Osteoblast (primary cell): ENCODE measurements around the gene HESX1. TPM values are rescaled to one million over a fixed set of nuclear protein-coding genes. Genes with fewer than 3 reads are reported as not detected.

ENCODE experiments used
- DNase-seq: peaks from one replicate; pipeline ENCODE4 v3.0.0; 2011; ENCODE audit warnings: low spot score, mixed read lengths; ENCODE audit not compliant: insufficient read length; ENCODE audit errors: missing footprints
- H2AFZ ChIP-seq: 2 replicates; pipeline ENCODE4 v1.6.0; 2011; ENCODE audit warnings: mild to moderate bottlenecking, low read length
- H3K27ac ChIP-seq: 2 replicates; pipeline ENCODE4 v1.5.1; 2011; ENCODE audit warnings: mild to moderate bottlenecking, low read depth, low read length, moderate library complexity
- H3K27me3 ChIP-seq: 2 replicates; pipeline ENCODE4 v1.6.0; 2012; ENCODE audit warnings: mild to moderate bottlenecking, control low read depth, inconsistent platforms, low read length, moderate library complexity; ENCODE audit not compliant: insufficient read depth
- H3K36me3 ChIP-seq: 2 replicates; pipeline ENCODE4 v1.5.1; 2011; ENCODE audit warnings: mild to moderate bottlenecking, low read length, control low read depth, moderate library complexity; ENCODE audit not compliant: insufficient read depth
- H3K4me1 ChIP-seq: 2 replicates; pipeline ENCODE4 v1.5.1; 2011; ENCODE audit warnings: mild to moderate bottlenecking, low read length, control low read depth, moderate library complexity; ENCODE audit not compliant: insufficient read depth
- H3K4me2 ChIP-seq: 2 replicates; pipeline ENCODE4 v1.6.0; 2011; ENCODE audit warnings: mild to moderate bottlenecking, low read length; ENCODE audit not compliant: insufficient read depth
- H3K4me3 ChIP-seq: fragments of 200-600 bp; sonication (generic); 3 replicates; pipeline ENCODE4 v1.5.1; 2012; ENCODE audit warnings: mild to moderate bottlenecking, low read length, inconsistent platforms; ENCODE audit not compliant: insufficient read depth
- H3K79me2 ChIP-seq: 2 replicates; pipeline ENCODE4 v1.6.0; 2012; ENCODE audit warnings: mild to moderate bottlenecking, low read length, control low read depth, inconsistent platforms; ENCODE audit not compliant: insufficient read depth
- H3K9me3 ChIP-seq: 2 replicates; pipeline ENCODE4 v1.5.1; 2011; ENCODE audit warnings: low read depth, low read length, control low read depth
- H4K20me1 ChIP-seq: 2 replicates; pipeline ENCODE4 v1.6.0; 2012; ENCODE audit warnings: mild to moderate bottlenecking, low read length, control low read depth; ENCODE audit not compliant: insufficient read depth
- CTCF ChIP-seq: IDR thresholded peaks from 2 replicates; pipeline ENCODE4 v1.5.1; 2011; ENCODE audit warnings: mild to moderate bottlenecking, low read depth, low read length, moderate library complexity; ENCODE audit errors: extremely low read depth
- total RNA-seq: library from RNA; depleted of rRNA; stranded (reverse); fragments of >200 nt; gene quantifications from 2 replicates; pipeline ENCODE4 v1.2.3, GENCODE V29; 2012

Gene HESX1
- total RNA-seq, result 0.29 and 0.72 TPM in 2 replicates

GRCh38 chr3:57199895-57200297 lies at the start of gene HESX1:
TSS of gene HESX1 (minus strand) at chr3:57199978. CDS start at chr3:57199918, 60 bp downstream.
- Histone ChIP-seq H3K4me3 (no peak within 1 kb of the TSS), H4K20me1 (no peaks in the 10 kb centered on the region), H3K79me2 (no peaks in the 10 kb centered on the region), H3K27me3 (no peaks in the 10 kb centered on the region), H3K36me3 (no peaks in the 10 kb centered on the region), H3K9me3 (no peaks in the 10 kb centered on the region), H2AFZ (no peak within 1 kb of the TSS), H3K4me1 (no peaks in the 10 kb centered on the region), H3K27ac (no peak within 1 kb of the TSS), H3K4me2 (no peak within 1 kb of the TSS)
- no peak for TF ChIP-seq CTCF
- DNase-seq, result no peak

- Histone ChIP-seq H3K4me1 (no peaks in the 10 kb centered on the region), H2AFZ (no peak overlapping the region), H3K4me3 (no peak overlapping the region), H3K79me2 (no peaks in the 10 kb centered on the region), H3K9me3 (no peaks in the 10 kb centered on the region), H3K4me2 (no peak overlapping the region), H4K20me1 (no peaks in the 10 kb centered on the region), H3K27ac (no peak overlapping the region), H3K27me3 (no peaks in the 10 kb centered on the region), H3K36me3 (peaks cover 43% of the 10 kb centered on the region)
- TF ChIP-seq CTCF, result no peak
- DNase-seq, result no peak
Measured at GRCh38 chr3:57244946-57245345, 45.2 kb upstream of the HESX1 start.

GRCh38 chr3:57234613-57235575 lies 35.1 kb upstream of the HESX1 start:
- no peak for TF ChIP-seq CTCF
- H3K9me3 ChIP-seq, result no peaks in the 10 kb centered on the region
- H3K27ac ChIP-seq, result no peak overlapping the region
- H3K79me2 ChIP-seq, result peaks cover 51% of the 10 kb centered on the region
- H3K36me3 ChIP-seq, result peaks cover 20% of the 10 kb centered on the region
- H3K4me2 ChIP-seq, result no peak overlapping the region
- H3K4me1 ChIP-seq, result peaks cover 2% of the 10 kb centered on the region
- DNase-seq, result no peak
- H2AFZ ChIP-seq, result no peak overlapping the region
- H3K4me3 ChIP-seq, result no peak overlapping the region
- peaks cover 25% of the 10 kb centered on the region for H4K20me1 ChIP-seq
- H3K27me3 ChIP-seq, result no peaks in the 10 kb centered on the region

- Histone ChIP-seq H3K27me3 (no peaks in the 10 kb centered on the region), H3K4me2 (no peak overlapping the region), H3K36me3 (peaks cover 14% of the 10 kb centered on the region), H3K4me3 (no peak overlapping the region), H2AFZ (no peak overlapping the region), H4K20me1 (peaks cover 30% of the 10 kb centered on the region), H3K4me1 (peaks cover 11% of the 10 kb centered on the region), H3K9me3 (no peaks in the 10 kb centered on the region), H3K79me2 (peaks cover 58% of the 10 kb centered on the region), H3K27ac (no peak overlapping the region)
- no peak for TF ChIP-seq CTCF
- DNase-seq, result no peak
Measured at GRCh38 chr3:57233799-57234198, 34.0 kb upstream of the HESX1 start.
